Gastroesophageal sphincter (tissue), 3 donors: ENCODE data around the gene C2CD4B.

ENCODE experiments used
- POLR2A ChIP-seq, 2 donors: fragments of 450-650 bp; IDR thresholded peaks; one replicate each; pipeline ENCODE4 v1.6.1; 2017; ENCODE audit warnings: antibody characterized with exemption in 2 of 2, mild to moderate bottlenecking in 2 of 2, moderate library complexity in 1 of 2
- TF ChIP-seq, protein P1 (sequence below), 4 experiments: fragments of 200-600 bp in 2 of 4; fragments of 450-650 bp in 2 of 4; sonication (generic) in 1 of 4; IDR thresholded peaks; one replicate each; pipeline ENCODE4 v1.5.1; 2017 to 2019; ENCODE audit warnings: antibody characterized with exemption in 4 of 4, mild to moderate bottlenecking in 2 of 4, moderate library complexity in 2 of 4

DNA sequence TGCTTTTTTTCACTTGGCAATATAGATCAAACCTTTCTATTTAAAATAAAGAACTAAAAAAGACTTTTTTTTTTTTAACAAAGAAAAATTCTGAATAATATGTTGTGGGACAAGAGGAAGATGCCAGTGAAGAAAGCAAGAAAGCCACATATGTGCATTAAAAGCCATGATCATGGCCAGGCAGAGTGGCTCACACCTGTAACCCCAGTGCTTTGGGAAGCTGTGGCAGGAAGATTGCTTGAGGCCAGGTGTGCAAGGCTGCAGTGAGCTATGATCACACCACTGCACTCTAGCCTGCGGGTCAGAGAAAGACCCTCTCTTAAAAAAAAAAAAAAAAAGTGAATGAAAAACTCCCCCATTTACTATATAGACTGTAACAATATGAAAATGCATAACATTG lies 23.9 kb downstream of the C2CD4B start:
- TF ChIP-seq, protein P1, sequence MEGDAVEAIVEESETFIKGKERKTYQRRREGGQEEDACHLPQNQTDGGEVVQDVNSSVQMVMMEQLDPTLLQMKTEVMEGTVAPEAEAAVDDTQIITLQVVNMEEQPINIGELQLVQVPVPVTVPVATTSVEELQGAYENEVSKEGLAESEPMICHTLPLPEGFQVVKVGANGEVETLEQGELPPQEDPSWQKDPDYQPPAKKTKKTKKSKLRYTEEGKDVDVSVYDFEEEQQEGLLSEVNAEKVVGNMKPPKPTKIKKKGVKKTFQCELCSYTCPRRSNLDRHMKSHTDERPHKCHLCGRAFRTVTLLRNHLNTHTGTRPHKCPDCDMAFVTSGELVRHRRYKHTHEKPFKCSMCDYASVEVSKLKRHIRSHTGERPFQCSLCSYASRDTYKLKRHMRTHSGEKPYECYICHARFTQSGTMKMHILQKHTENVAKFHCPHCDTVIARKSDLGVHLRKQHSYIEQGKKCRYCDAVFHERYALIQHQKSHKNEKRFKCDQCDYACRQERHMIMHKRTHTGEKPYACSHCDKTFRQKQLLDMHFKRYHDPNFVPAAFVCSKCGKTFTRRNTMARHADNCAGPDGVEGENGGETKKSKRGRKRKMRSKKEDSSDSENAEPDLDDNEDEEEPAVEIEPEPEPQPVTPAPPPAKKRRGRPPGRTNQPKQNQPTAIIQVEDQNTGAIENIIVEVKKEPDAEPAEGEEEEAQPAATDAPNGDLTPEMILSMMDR (IDR thresholded peaks at IDR 0.05): no peak
- no peak for TF ChIP-seq POLR2A (IDR thresholded peaks at IDR 0.05)
